ENCODE results near the gene PHPT1.
"Not testable (repeated sequence)": the region's sequence is repeated elsewhere in the genome, so short reads cannot be mapped to it uniquely, and the experiment has no call there.

Gene PHPT1

DNA sequence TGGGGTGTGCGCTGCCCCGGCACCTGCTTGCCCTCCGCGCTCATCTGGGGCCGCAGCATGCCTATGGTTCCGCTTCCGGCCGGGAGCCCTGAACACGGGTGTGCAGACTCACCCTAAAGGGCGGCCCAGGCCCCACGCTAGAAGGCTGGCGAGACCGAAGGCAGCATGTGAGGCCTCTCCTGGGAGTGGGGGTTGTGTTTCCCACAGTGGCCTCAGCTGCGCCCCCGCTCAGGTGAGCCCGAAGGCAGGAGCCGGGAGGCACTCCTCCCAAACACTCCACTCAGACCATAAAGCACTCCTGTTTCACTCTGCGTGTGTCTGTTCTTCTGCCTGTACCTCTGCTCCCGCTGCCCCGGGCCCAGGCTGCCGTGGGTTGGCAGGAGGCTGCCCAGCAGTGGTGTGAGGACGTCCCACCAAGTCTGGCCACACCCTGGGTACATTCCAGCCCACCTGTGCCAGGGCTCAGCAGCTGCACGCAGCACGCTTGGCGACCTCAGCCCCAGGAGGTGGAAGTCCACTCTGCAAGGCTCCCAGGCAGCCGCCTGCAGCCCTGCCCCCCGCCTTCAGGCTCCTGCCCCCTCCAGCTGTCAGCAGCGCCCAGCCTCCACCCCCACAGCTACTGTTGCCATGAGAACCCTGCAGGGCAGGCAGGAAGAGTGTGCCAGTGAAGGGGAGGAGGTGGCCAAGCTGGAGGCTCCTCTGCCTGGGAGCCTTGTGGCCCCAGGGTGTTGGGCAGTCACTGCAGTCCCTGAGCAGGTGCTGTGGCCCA, 8.1 kb upstream of the PHPT1 start:
- no peaks in the 10 kb centered on the region for H3K9me3 ChIP-seq
- H3K36me3 ChIP-seq = peaks cover 37% of the 10 kb centered on the region
- H3K27me3 ChIP-seq = no peaks in the 10 kb centered on the region
- peak; percentile 92 for DNase-seq
- peaks cover 38% of the 10 kb centered on the region for H3K4me1 ChIP-seq
- H3K4me3 ChIP-seq (ENCODE audit: low read depth, low read length) = no peak overlapping the region
- TF ChIP-seq, protein P1, sequence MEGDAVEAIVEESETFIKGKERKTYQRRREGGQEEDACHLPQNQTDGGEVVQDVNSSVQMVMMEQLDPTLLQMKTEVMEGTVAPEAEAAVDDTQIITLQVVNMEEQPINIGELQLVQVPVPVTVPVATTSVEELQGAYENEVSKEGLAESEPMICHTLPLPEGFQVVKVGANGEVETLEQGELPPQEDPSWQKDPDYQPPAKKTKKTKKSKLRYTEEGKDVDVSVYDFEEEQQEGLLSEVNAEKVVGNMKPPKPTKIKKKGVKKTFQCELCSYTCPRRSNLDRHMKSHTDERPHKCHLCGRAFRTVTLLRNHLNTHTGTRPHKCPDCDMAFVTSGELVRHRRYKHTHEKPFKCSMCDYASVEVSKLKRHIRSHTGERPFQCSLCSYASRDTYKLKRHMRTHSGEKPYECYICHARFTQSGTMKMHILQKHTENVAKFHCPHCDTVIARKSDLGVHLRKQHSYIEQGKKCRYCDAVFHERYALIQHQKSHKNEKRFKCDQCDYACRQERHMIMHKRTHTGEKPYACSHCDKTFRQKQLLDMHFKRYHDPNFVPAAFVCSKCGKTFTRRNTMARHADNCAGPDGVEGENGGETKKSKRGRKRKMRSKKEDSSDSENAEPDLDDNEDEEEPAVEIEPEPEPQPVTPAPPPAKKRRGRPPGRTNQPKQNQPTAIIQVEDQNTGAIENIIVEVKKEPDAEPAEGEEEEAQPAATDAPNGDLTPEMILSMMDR (IDR thresholded peaks at IDR 0.05; ENCODE audit: low read depth, low read length) = no peak

DNA sequence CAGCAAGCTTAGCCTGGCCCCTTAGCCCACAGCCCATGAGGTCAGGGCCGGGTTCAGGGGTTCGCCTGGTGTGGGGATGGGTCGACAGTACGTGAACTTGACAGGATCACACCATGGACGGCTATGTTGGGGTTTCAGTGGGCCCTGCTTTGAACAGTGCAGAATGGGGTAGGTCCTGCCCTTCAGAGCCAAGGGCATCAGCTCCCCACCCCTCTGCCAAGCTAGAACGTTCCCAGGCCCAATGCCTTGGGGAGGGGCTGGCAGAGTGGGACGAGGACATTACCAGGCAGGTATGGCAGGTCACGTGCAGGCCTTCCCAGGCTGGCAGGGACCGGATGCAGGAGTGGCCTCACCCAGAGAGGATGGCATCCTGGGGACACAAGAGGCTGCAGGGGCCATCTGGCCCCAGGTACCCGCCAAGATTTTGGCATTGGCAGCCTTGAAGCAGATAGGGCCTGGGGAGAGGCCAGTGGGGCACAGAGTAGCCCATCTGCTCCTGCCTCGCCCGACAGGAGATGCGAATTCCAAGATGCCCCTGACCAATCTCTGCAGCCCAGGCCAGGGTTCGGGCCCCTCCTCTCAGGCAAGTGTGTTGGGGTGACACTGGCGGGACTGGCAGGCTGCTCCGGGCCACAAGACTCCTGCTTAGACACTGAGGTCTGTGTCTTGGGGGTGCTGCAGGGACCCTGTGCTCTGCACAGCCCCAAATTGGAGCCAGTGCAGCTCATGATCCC, 7.4 kb upstream of the PHPT1 start:
- H3K36me3 ChIP-seq = peaks cover 30% of the 10 kb centered on the region
- H3K4me1 ChIP-seq = peaks cover 38% of the 10 kb centered on the region
- not testable (repeated sequence) for H3K27me3 ChIP-seq; H3K4me3 ChIP-seq (ENCODE audit: low read depth, low read length); DNase-seq; H3K9me3 ChIP-seq

DNA sequence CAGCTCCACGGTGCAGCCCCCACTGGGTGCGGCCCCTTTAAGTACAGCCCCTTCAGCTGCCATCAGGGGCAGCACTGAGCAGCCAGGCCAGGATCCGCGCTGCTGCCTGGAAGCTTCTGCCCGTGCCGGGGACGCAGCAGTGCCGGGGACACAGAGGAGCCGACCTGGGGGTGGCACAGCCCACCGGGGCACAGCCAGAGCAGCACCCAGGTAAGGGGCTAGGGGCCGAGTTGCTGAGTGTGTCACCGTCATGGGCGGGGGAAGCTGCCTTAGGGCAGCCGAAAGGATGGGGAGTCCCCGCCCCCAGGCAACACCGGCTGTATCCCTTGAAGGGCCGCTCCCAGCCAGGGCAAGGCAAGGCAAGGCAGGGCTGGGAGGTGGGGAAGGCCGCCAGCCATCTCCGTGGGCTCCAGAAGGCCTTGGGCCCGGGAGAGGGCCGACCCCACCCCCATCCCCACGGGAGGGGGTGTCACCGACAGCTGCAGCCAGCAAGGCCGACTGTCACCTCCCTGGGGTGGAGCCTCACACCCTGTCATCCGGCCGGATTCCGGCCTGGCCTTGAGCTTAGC, 6.7 kb upstream of the PHPT1 start, which contains the start of gene AJM1:
Gene AJM1, plus strand, starts transcription at position 99 of the 569 bp plus-strand sequence. CDS start 1,937 bp downstream, outside the sequence.
- DNase-seq = peak; percentile 86
- Histone ChIP-seq H3K4me1 (peaks cover 38% of the 10 kb centered on the region), H3K36me3 (peaks cover 27% of the 10 kb centered on the region), H3K4me3 (ENCODE audit: low read depth, low read length) (peak within 1 kb of the TSS; percentile 51)
- TF ChIP-seq, protein P1 (IDR thresholded peaks at IDR 0.05; ENCODE audit: low read depth, low read length) = peak; percentile 84
- H3K27me3 ChIP-seq, H3K9me3 ChIP-seq: not testable (repeated sequence)

DNA sequence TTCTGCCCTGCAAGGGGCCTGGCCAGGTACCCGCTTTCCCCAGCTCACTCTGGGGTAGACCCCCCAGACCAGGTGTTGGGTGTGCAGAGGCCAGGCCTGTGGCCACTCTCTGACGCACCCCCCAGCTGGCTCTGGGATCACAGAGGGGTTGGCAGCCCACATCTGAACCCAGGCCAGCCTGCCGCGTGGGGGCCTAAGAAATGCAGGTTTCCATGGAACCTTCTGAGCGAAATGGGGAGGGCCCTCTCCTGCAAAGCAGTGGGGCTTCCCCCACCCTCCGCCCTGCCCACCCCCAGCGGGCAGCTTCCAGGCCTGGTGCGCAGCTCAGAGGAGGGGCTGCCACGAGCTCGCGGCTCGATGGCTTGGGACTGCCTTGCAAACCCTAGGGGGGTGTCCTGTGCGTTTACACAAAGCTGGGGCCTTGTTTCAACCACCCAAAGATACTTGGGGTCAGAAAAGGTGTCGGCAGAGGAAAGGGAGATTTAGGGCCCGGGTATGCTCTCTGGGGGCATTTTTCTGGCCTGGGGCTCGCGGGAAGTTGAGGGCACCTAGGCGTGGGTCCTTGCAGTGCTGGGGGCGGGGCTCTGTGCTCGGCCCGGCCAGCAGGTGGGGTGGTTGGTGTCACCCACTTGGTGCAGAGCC, 5.9 kb upstream of the PHPT1 start:
- not testable (repeated sequence) for H3K27me3 ChIP-seq, DNase-seq, H3K9me3 ChIP-seq
- Histone ChIP-seq H3K36me3 (peaks cover 22% of the 10 kb centered on the region), H3K4me3 (ENCODE audit: low read depth, low read length) (peak overlapping the region; percentile 35), H3K4me1 (peaks cover 38% of the 10 kb centered on the region)

DNA sequence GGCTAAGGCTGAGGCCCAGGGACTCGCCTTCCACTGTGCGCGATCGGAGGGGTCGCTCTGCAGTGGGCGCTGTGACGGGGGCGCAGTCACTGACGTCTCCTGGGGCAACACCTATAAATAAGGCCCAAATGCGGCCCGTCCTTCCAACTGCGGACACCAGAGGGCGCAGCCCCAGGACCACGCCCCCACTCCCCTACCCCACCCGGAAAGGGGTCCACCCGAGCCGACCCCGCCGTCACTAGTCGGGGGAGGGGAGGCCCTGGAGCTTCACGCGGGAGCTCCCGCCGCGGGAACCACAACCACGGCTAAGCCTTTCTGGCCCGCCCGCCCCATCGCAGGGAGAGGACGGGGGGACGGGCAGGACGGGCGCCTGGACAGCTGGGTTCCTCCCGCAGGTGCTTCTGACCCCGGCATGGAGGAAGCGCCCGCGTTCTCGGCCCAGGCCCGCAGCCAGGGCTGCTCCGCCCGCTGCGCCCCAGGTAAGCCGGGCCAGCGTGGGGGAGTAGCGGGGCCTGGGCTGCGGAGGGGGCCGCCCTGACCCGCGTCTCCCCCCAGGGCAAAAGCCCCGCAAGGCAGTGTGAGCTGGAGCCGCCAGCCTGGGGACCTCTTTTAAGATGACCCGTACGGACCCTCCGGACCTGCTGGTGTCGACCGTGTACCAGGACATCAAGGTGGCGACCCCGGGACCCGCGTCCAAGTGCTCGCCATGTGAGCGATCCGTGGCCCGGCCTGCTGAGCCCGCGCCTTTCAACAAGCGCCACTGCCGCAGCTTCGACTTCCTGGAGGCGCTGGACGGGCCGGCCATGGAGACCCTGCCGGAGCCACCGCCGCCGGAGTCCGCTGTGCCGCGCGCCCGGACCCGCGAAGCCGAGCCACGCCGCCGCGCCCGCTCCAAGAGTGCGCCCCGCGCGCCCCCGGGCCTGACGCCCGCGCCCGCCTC, 5.1 kb upstream of the PHPT1 start:
- TF ChIP-seq, protein P1 (IDR thresholded peaks at IDR 0.05; ENCODE audit: low read depth, low read length) = peak; percentile 39
- peaks cover 14% of the 10 kb centered on the region for H3K36me3 ChIP-seq
- peaks cover 38% of the 10 kb centered on the region for H3K4me1 ChIP-seq
- H3K27me3 ChIP-seq; H3K9me3 ChIP-seq; H3K4me3 ChIP-seq (ENCODE audit: low read depth, low read length): not testable (repeated sequence)
- DNase-seq = peak; percentile 65

DNA sequence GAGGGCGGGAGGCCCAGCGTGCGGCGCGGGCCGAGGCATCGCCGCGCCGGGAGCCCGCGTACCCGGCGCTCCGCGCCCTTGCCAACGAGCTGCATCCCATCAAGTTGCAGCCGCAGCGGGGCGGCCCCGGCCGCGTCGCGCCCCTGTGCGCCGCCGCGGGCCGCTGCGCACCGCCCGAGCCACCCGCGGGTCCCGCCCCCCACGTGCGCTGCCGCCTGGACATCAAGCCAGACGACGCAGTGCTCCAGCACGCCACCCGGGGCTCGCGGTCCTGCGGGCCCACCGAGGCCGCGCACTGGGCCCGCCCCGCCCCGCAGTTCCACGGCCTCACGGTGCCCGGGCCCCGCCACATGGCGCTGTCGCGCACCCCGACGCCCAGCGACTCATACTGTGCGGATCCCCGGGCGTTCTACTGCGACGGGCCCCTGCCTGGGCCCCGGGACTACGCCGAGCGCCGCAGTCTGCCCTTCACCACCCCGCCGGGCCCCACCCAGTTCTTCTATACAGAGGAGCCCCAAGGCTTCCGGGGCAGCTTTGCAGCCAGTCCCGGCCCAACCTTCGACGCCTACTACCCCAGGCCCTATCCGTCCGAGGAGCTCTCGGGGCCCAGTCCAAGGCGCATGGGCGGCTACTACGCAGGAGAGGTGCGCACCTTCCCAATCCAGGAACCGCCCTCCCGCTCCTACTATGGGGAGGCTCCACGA, 4.3 kb upstream of the PHPT1 start:
- H3K4me1 ChIP-seq = peaks cover 32% of the 10 kb centered on the region
- no peaks in the 10 kb centered on the region for H3K27me3 ChIP-seq
- TF ChIP-seq, protein P1 (IDR thresholded peaks at IDR 0.05; ENCODE audit: low read depth, low read length) = no peak
- H3K9me3 ChIP-seq = no peaks in the 10 kb centered on the region
- no peak overlapping the region for H3K4me3 ChIP-seq (ENCODE audit: low read depth, low read length)
- no peak for DNase-seq
- peaks cover 5% of the 10 kb centered on the region for H3K36me3 ChIP-seq
